ENCODE data around the gene KDM7A.
A peak's percentile ranks its signal among the peaks of the same experiment; 100 is the strongest.

The KDM7A gene

GRCh38 chr7:140054751-140055150 lies 122.0 kb downstream of the KDM7A start:
- no peak for DNase-seq

- no peak for DNase-seq
These were observed 122.8 kb downstream of the KDM7A start for GRCh38 chr7:140053812-140054539.

- peak; percentile 49 to 69 (median 62) for DNase-seq
These were observed 125.0 kb downstream of the KDM7A start for GRCh38 chr7:140051820-140052219.

GRCh38 chr7:140050100-140050499 lies 126.7 kb downstream of the KDM7A start:
- no peak for DNase-seq

- DNase-seq = no peak
These were observed 127.3 kb downstream of the KDM7A start for GRCh38 chr7:140049339-140050024.

GRCh38 chr7:140048989-140049338 lies 127.8 kb downstream of the KDM7A start:
- DNase-seq = no peak

GRCh38 chr7:140048138-140048537 lies 128.6 kb downstream of the KDM7A start:
- DNase-seq = no peak

GRCh38 chr7:140047197-140047596 lies 129.6 kb downstream of the KDM7A start:
- no peak for DNase-seq

- no peak for DNase-seq
These were observed 131.1 kb downstream of the KDM7A start for GRCh38 chr7:140045697-140046096.

- DNase-seq = no peak
These were observed 132.5 kb downstream of the KDM7A start for GRCh38 chr7:140044251-140044650.

GRCh38 chr7:140042386-140042670 lies 134.5 kb downstream of the KDM7A start:
- DNase-seq = no peak

- DNase-seq = peak in 2 of 4 experiments; percentile 26 to 34
These were observed 135.0 kb downstream of the KDM7A start for GRCh38 chr7:140041659-140042385.

- DNase-seq = no peak
These were observed 136.9 kb downstream of the KDM7A start for GRCh38 chr7:140039896-140040295.

- DNase-seq = no peak
These were observed 137.7 kb downstream of the KDM7A start for GRCh38 chr7:140039066-140039465.

GRCh38 chr7:140036224-140036962 lies 140.4 kb downstream of the KDM7A start:
- peak; percentile 10 to 57 (median 44) for DNase-seq

GRCh38 chr7:140035400-140036223 lies 141.2 kb downstream of the KDM7A start:
- DNase-seq = no peak
